Neuron (in vitro differentiated cells): ENCODE results near the gene ARAP1.
A peak's percentile ranks its signal among the peaks of the same experiment; 100 is the strongest.
"Not testable (repeated sequence)": the region's sequence is repeated elsewhere in the genome, so short reads cannot be mapped to it uniquely, and the experiment has no call there.

Source experiments
- H2AFZ ChIP-seq: one replicate; pipeline ENCODE4 v1.6.1; 2013; ENCODE audit warnings: low read depth, mild to moderate bottlenecking, inconsistent platforms, low read length, moderate library complexity
- H3K27me3 ChIP-seq: one replicate; pipeline ENCODE4 v1.6.1; 2013; ENCODE audit warnings: low read length; ENCODE audit not compliant: insufficient read depth
- H3K36me3 ChIP-seq: one replicate; pipeline ENCODE4 v1.6.1; 2013; ENCODE audit warnings: low read length; ENCODE audit not compliant: insufficient read depth
- H3K4me1 ChIP-seq: one replicate; pipeline ENCODE4 v1.6.1; 2013; ENCODE audit warnings: low read length; ENCODE audit not compliant: insufficient read depth
- H3K4me3 ChIP-seq: 2 replicates; pipeline ENCODE4 v1.5.1; 2013; ENCODE audit warnings: mild to moderate bottlenecking, low read length, moderate library complexity
- H3K9me3 ChIP-seq: one replicate; pipeline ENCODE4 v1.6.1; 2013; ENCODE audit warnings: low read length

Gene ARAP1

GRCh38 chr11:72752088-72752914 lies at the start of gene ARAP1:
TSS of gene ARAP1 (minus strand) at chr11:72752408. CDS start at chr11:72727128, 25,280 bp downstream.
- H3K4me3 ChIP-seq, result peak within 1 kb of the TSS; percentile 40
- H3K9me3 ChIP-seq, result no peaks in the 10 kb centered on the region
- no peaks in the 10 kb centered on the region for H3K4me1 ChIP-seq
- no peaks in the 10 kb centered on the region for H3K36me3 ChIP-seq
- no peaks in the 10 kb centered on the region for H3K27me3 ChIP-seq
- H2AFZ ChIP-seq, result no peak within 1 kb of the TSS

GRCh38 chr11:72799441-72799840 lies 47.2 kb upstream of the ARAP1 start:
- Histone ChIP-seq H3K27me3 (no peaks in the 10 kb centered on the region), H2AFZ (no peak overlapping the region), H3K9me3 (no peaks in the 10 kb centered on the region), H3K36me3 (no peaks in the 10 kb centered on the region), H3K4me1 (peaks cover 4% of the 10 kb centered on the region), H3K4me3 (no peak overlapping the region)

GRCh38 chr11:72798361-72798760 lies 46.2 kb upstream of the ARAP1 start:
- Histone ChIP-seq H3K9me3 (no peaks in the 10 kb centered on the region), H3K27me3 (no peaks in the 10 kb centered on the region), H3K4me1 (peaks cover 7% of the 10 kb centered on the region), H2AFZ (no peak overlapping the region), H3K4me3 (no peak overlapping the region), H3K36me3 (no peaks in the 10 kb centered on the region)

- Histone ChIP-seq H3K4me1 (peaks cover 13% of the 10 kb centered on the region), H2AFZ (peak within 1 kb of the TSS; percentile 79), H3K36me3 (no peaks in the 10 kb centered on the region), H3K27me3 (no peaks in the 10 kb centered on the region), H3K4me3 (peak within 1 kb of the TSS; percentile 69), H3K9me3 (no peaks in the 10 kb centered on the region)
These were observed 41.5 kb upstream of the ARAP1 start, which contains the start of gene STARD10 for GRCh38 chr11:72793425-72794367. TSS of gene STARD10 (minus strand) at chr11:72794047. CDS start at chr11:72781181, 12,866 bp downstream.

- Histone ChIP-seq H3K4me1 (peaks cover 13% of the 10 kb centered on the region), H3K27me3 (no peaks in the 10 kb centered on the region), H3K4me3 (peak overlapping the region; percentile 69), H3K36me3 (no peaks in the 10 kb centered on the region), H2AFZ (peak overlapping the region; percentile 79), H3K9me3 (no peaks in the 10 kb centered on the region)
These were observed 40.8 kb upstream of the ARAP1 start for GRCh38 chr11:72793076-72793424.

- Histone ChIP-seq H3K9me3 (no peaks in the 10 kb centered on the region), H3K4me3 (peak overlapping the region; percentile 69), H2AFZ (peak overlapping the region; percentile 79), H3K27me3 (no peaks in the 10 kb centered on the region), H3K4me1 (peaks cover 13% of the 10 kb centered on the region), H3K36me3 (no peaks in the 10 kb centered on the region)
These were observed 40.3 kb upstream of the ARAP1 start for GRCh38 chr11:72792437-72793021.

- H3K4me3 ChIP-seq, H2AFZ ChIP-seq, H3K27me3 ChIP-seq, H3K9me3 ChIP-seq, H3K36me3 ChIP-seq: not testable (repeated sequence)
- peaks cover 13% of the 10 kb centered on the region for H3K4me1 ChIP-seq
These were observed 39.0 kb upstream of the ARAP1 start for GRCh38 chr11:72791228-72791627.

GRCh38 chr11:72789493-72790131 lies 37.4 kb upstream of the ARAP1 start:
- no peaks in the 10 kb centered on the region for H3K36me3 ChIP-seq
- H3K27me3 ChIP-seq, result no peaks in the 10 kb centered on the region
- no peaks in the 10 kb centered on the region for H3K9me3 ChIP-seq
- H2AFZ ChIP-seq, result no peak overlapping the region
- peaks cover 10% of the 10 kb centered on the region for H3K4me1 ChIP-seq
- H3K4me3 ChIP-seq, result no peak overlapping the region

GRCh38 chr11:72788241-72788640 lies 36.0 kb upstream of the ARAP1 start:
- Histone ChIP-seq H3K27me3 (no peaks in the 10 kb centered on the region), H3K36me3 (no peaks in the 10 kb centered on the region), H3K4me1 (peaks cover 5% of the 10 kb centered on the region), H2AFZ (no peak overlapping the region), H3K9me3 (no peaks in the 10 kb centered on the region), H3K4me3 (no peak overlapping the region)

GRCh38 chr11:72787216-72788104 lies 35.3 kb upstream of the ARAP1 start:
- H3K4me1 ChIP-seq, result peaks cover under 1% of the 10 kb centered on the region

GRCh38 chr11:72786305-72787215 lies 34.4 kb upstream of the ARAP1 start:
- peaks cover 5% of the 10 kb centered on the region for H3K27me3 ChIP-seq
- no peak overlapping the region for H3K4me3 ChIP-seq
- no peaks in the 10 kb centered on the region for H3K9me3 ChIP-seq
- H3K36me3 ChIP-seq, result no peaks in the 10 kb centered on the region
- peaks cover 8% of the 10 kb centered on the region for H3K4me1 ChIP-seq
- H2AFZ ChIP-seq, result no peak overlapping the region

More at GRCh38 chr11:72787216-72788104, 35.3 kb upstream of the ARAP1 start:
- no peaks in the 10 kb centered on the region for H3K9me3 ChIP-seq
- no peaks in the 10 kb centered on the region for H3K36me3 ChIP-seq
- peaks cover 3% of the 10 kb centered on the region for H3K27me3 ChIP-seq
- no peak overlapping the region for H3K4me3 ChIP-seq
- no peak overlapping the region for H2AFZ ChIP-seq
